ENCODE results near the gene ZEB1. TPM values are rescaled to one million over a fixed set of nuclear protein-coding genes. Genes with fewer than 3 reads are reported as not detected.

The ZEB1 gene
- total and polyA plus RNA-seq, 9 donors = 11.0 to 48.4 (median 40.2) TPM

DNA sequence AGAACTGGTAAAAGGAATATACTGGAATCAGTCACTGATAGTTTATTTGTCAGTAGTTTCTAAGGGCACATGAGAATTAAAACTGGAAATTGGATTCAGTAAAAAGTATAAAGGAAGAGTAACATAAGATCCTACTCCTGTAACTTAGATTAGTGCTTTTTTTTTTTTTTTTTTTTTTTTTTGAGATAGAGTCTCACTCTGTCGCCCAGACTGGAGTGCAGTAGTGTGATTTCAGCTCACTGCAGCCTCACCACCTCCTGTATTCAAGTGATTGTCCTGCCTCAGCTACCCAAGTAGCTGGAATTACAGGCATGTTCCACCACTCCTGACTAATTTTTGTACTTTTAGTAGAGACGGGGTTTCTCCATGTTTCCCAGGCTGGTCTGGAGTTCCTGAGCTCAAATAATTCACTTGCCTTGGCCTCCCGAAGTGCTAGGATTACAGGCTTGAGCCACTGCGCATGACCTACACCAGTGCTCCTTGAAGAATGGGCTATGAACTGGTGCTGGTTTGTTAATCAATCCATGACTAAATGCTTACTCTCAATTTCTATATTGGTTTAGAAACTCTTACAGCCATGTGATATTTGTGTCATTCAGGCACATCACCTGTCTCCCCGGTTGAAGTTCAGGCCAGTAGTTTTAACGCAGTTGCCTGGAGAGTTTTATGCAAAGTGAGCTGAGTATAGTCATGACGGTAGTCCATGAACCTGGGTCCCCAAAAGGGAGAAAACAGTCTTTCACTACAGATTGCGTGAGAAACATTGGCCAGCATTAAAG lies 65.0 kb downstream of the ZEB1 start:
- H3K4me3 ChIP-seq = no peak overlapping the region
- no peak overlapping the region for H3K27ac ChIP-seq
- H3K4me1 ChIP-seq (ENCODE audit: insufficient read depth) = no peaks in the 10 kb centered on the region
- WGBS, 3 donors = 96 to 97% (median 97%) methylated on average over 8 of the region's 8 CpGs
- intact Hi-C loops (cut with DNase I) = no loop called here
- DNase-seq = no peak
- no peaks in the 10 kb centered on the region for H3K36me3 ChIP-seq
- no peak for TF ChIP-seq EP300 (IDR thresholded peaks at IDR 0.05)
- TF ChIP-seq POLR2A (IDR thresholded peaks at IDR 0.05) = no peak
- TF ChIP-seq, protein P1, sequence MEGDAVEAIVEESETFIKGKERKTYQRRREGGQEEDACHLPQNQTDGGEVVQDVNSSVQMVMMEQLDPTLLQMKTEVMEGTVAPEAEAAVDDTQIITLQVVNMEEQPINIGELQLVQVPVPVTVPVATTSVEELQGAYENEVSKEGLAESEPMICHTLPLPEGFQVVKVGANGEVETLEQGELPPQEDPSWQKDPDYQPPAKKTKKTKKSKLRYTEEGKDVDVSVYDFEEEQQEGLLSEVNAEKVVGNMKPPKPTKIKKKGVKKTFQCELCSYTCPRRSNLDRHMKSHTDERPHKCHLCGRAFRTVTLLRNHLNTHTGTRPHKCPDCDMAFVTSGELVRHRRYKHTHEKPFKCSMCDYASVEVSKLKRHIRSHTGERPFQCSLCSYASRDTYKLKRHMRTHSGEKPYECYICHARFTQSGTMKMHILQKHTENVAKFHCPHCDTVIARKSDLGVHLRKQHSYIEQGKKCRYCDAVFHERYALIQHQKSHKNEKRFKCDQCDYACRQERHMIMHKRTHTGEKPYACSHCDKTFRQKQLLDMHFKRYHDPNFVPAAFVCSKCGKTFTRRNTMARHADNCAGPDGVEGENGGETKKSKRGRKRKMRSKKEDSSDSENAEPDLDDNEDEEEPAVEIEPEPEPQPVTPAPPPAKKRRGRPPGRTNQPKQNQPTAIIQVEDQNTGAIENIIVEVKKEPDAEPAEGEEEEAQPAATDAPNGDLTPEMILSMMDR (IDR thresholded peaks at IDR 0.05) = no peak
- no peaks in the 10 kb centered on the region for H3K27me3 ChIP-seq
- H3K9me3 ChIP-seq = no peaks in the 10 kb centered on the region

DNA sequence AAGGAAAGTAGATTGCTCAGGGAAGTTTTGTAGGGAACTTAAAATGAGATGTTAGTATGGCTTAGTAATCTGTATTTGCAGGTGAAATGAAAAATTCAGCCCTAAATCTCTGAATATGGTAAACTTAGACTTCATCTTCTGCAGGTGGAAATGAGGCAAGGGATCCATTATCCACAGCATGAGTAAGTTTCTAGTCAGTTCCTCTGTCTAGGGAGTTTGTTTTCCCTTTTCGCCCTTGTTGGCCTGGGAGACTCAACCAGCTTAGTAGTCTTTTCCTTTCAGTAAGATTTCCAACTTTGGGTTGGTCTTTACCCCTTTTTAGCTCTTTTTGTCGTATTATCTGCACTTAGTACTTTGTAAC lies 65.6 kb downstream of the ZEB1 start:
- Histone ChIP-seq H3K36me3 (no peaks in the 10 kb centered on the region), H3K4me1 (ENCODE audit: insufficient read depth) (no peaks in the 10 kb centered on the region), H3K27ac (no peak overlapping the region), H3K4me3 (no peak overlapping the region), H3K9me3 (no peaks in the 10 kb centered on the region), H3K27me3 (no peaks in the 10 kb centered on the region)
- intact Hi-C loops (cut with DNase I) = no loop called here
- DNase-seq = no peak
- TF ChIP-seq, protein P1 (IDR thresholded peaks at IDR 0.05) = no peak
- no peak for TF ChIP-seq EP300 (IDR thresholded peaks at IDR 0.05)
- TF ChIP-seq POLR2A (IDR thresholded peaks at IDR 0.05) = no peak
- 93 to 97% (median 94%) methylated on average over 2 of the region's 2 CpGs for WGBS, 3 donors

DNA sequence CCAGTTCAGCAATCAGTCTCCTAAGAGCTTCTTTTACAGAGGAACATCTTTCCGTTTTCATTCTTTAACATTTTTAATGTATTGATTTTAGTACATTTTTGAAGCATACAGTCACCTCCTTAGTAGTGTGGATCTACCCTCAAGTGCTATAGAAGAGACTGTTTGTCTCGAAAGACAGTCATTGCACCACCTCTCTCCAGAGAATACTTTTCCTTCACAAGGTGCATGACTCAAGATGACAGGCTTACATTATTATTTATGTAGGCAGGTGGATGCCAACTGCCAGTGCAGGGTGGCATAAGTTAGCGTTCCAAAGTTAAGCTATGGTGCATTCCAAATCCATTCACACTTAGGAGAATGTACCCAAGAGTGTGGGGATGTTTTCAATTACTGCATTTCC lies 71.8 kb downstream of the ZEB1 start:
- intact Hi-C loops (cut with DNase I) = no loop called here
- Histone ChIP-seq H3K36me3 (no peaks in the 10 kb centered on the region), H3K27me3 (no peaks in the 10 kb centered on the region), H3K4me1 (ENCODE audit: insufficient read depth) (no peaks in the 10 kb centered on the region), H3K4me3 (no peak overlapping the region), H3K9me3 (no peaks in the 10 kb centered on the region), H3K27ac (no peak overlapping the region)
- TF ChIP-seq POLR2A (IDR thresholded peaks at IDR 0.05) = no peak
- TF ChIP-seq, protein P1 (IDR thresholded peaks at IDR 0.05) = no peak
- no peak for TF ChIP-seq EP300 (IDR thresholded peaks at IDR 0.05)
- DNase-seq = no peak
- 95 to 97% (median 97%) methylated on average over 3 of the region's 3 CpGs for WGBS, 3 donors

DNA sequence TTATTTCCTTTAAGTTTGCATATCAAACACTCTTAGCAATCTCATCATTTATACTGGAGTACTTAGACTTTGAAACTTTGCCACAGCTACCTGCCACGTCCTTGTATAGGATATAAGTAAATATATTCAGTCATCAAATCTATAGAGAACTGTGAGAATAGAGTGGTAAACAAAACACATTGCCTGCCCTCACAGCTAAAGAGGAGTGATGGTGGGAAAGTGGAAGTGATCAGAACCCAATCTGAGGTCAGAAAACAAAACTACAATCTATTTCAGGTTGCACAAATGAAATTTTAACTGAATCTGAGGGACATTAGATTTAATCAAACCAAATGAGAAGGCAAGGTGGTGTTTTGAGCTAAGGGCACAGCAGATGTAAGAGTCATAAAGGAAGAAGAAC lies 74.8 kb downstream of the ZEB1 start:
- no peaks in the 10 kb centered on the region for H3K4me1 ChIP-seq (ENCODE audit: insufficient read depth)
- no peaks in the 10 kb centered on the region for H3K9me3 ChIP-seq
- WGBS, 3 donors = 93 to 98% (median 96%) methylated on average over 1 of the region's 1 CpG
- no peaks in the 10 kb centered on the region for H3K36me3 ChIP-seq
- DNase-seq = no peak
- H3K27ac ChIP-seq = no peak overlapping the region
- intact Hi-C loops (cut with DNase I) = no loop called here
- TF ChIP-seq EP300 (IDR thresholded peaks at IDR 0.05) = no peak
- no peak for TF ChIP-seq POLR2A (IDR thresholded peaks at IDR 0.05)
- TF ChIP-seq, protein P1 (IDR thresholded peaks at IDR 0.05) = no peak
- no peak overlapping the region for H3K4me3 ChIP-seq
- H3K27me3 ChIP-seq = no peaks in the 10 kb centered on the region

Data from ovary (tissue), 9 donors.